ENCODE data around the gene OCA2.

The OCA2 gene

DNA sequence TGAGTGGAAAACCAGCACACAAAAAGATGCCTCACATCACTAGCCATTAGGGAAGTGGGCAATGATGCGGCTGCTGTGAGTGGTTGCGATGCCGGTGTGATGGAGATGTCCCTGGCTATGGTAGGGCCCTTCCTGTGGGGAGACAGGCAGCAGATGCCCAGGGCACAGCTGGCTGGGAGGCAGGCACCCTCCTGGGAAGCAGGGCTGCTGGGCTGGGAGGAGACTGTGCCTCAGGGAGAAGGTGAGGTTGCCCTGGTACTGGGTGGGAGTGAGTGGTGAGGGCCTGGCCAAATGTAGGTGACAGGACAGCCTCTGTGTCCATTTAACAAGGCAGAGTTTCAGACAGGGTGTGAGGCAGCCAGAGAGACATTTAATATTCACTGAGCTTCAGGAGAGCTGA lies 335.6 kb downstream of the OCA2 start:
- H3K4me3 ChIP-seq (replicated peaks; ENCODE audit: low read depth, low read length): no peak overlapping the region
- TF ChIP-seq CTCF (IDR thresholded peaks at IDR 0.05; ENCODE audit: low read depth, low read length, missing control alignments): no peak
- no peak for DNase-seq (ENCODE audit: extremely low read depth, low read depth)

GRCh38 chr15:27762471-27762870 lies 336.6 kb downstream of the OCA2 start:
- TF ChIP-seq CTCF (IDR thresholded peaks at IDR 0.05; ENCODE audit: low read depth, low read length, missing control alignments): no peak
- DNase-seq (ENCODE audit: extremely low read depth, low read depth): no peak
- no peak overlapping the region for H3K4me3 ChIP-seq (replicated peaks; ENCODE audit: low read depth, low read length)

- no peak for TF ChIP-seq CTCF (IDR thresholded peaks at IDR 0.05; ENCODE audit: low read depth, low read length, missing control alignments)
- no peak overlapping the region for H3K4me3 ChIP-seq (replicated peaks; ENCODE audit: low read depth, low read length)
- DNase-seq (ENCODE audit: extremely low read depth, low read depth): no peak
These were observed 342.1 kb downstream of the OCA2 start for GRCh38 chr15:27757052-27757451.

GRCh38 chr15:27752691-27753090 lies 346.4 kb downstream of the OCA2 start:
- TF ChIP-seq CTCF (IDR thresholded peaks at IDR 0.05; ENCODE audit: low read depth, low read length, missing control alignments): no peak
- no peak for DNase-seq (ENCODE audit: extremely low read depth, low read depth)
- no peak overlapping the region for H3K4me3 ChIP-seq (replicated peaks; ENCODE audit: low read depth, low read length)

- TF ChIP-seq CTCF (IDR thresholded peaks at IDR 0.05; ENCODE audit: low read depth, low read length, missing control alignments): no peak
- no peak for DNase-seq (ENCODE audit: extremely low read depth, low read depth)
- H3K4me3 ChIP-seq (replicated peaks; ENCODE audit: low read depth, low read length): no peak overlapping the region
These were observed 351.1 kb downstream of the OCA2 start for GRCh38 chr15:27747997-27748396.

- no peak for TF ChIP-seq CTCF (IDR thresholded peaks at IDR 0.05; ENCODE audit: low read depth, low read length, missing control alignments)
- DNase-seq (ENCODE audit: extremely low read depth, low read depth): no peak
- no peak overlapping the region for H3K4me3 ChIP-seq (replicated peaks; ENCODE audit: low read depth, low read length)
These were observed 352.6 kb downstream of the OCA2 start for GRCh38 chr15:27746401-27746955.

DNA sequence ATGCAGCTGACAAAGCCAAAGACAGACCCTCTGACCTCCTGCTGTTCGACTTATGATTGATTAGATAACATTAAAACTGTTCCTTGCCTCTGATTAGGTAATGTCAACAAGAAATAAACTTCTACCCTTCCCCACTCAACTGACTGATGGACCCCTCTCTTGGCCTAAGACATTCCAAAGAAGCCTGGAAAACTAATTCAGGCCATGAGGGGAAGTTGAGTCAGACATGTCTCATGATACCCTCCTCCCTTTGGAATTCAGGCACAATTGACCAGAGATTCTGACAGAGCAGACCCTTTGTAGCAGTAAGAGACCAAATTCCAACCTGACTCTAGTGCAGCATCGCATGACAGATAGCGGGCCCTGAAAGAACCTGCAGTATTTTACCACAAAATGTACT lies 354.5 kb downstream of the OCA2 start:
- no peak for DNase-seq (ENCODE audit: extremely low read depth, low read depth)
- no peak for TF ChIP-seq CTCF (IDR thresholded peaks at IDR 0.05; ENCODE audit: low read depth, low read length, missing control alignments)
- no peak overlapping the region for H3K4me3 ChIP-seq (replicated peaks; ENCODE audit: low read depth, low read length)

Data from HFF-Myc (cell line).